ENCODE results near the gene ABCC10.
A peak's percentile ranks its signal among the peaks of the same experiment; 100 is the strongest.

ABCC10 gene

DNA sequence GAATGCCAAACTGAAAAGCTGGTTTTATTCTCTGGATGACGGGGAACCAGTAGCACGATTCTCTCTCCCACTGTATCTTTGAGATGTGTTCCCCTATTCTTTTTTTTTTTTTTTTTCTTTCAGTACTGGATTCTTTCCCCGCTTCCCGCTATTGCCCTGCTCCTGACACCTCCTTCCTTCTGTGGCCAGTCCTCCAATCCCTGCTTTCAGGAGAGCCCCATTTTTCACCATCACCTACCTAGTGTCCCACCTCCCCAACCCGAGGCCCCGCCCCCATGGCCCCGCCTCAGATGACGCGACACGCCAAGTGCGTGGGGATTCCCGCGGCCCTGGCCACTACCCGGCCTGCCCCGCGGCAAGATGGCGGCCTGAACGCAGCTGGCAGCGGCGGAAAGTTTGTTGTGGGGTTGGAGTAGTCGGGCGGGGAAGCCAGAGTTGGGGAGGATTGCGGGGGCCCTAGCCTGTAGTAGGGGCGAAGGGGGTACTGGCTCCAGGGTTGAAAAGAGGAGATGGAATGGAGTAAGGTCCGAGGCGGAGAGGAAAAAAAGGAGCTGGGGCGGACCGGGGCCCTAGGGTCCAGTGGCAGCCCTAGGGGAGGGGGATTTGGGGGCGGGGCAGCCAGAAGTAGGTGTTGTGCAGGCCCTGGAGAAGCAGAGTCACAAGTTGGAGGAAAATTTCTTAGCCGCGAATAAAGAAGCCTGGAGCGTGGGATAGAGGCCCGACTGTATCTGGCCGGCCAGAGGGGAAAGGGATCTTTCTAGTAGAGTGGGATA, 50.1 kb downstream of the ABCC10 start, which contains the start of gene TJAP1:
TSS of gene TJAP1 (plus strand) at position 336 of the 773 bp plus-strand sequence. CDS start 21,432 bp downstream, outside the sequence.
- TF ChIP-seq, protein P1, sequence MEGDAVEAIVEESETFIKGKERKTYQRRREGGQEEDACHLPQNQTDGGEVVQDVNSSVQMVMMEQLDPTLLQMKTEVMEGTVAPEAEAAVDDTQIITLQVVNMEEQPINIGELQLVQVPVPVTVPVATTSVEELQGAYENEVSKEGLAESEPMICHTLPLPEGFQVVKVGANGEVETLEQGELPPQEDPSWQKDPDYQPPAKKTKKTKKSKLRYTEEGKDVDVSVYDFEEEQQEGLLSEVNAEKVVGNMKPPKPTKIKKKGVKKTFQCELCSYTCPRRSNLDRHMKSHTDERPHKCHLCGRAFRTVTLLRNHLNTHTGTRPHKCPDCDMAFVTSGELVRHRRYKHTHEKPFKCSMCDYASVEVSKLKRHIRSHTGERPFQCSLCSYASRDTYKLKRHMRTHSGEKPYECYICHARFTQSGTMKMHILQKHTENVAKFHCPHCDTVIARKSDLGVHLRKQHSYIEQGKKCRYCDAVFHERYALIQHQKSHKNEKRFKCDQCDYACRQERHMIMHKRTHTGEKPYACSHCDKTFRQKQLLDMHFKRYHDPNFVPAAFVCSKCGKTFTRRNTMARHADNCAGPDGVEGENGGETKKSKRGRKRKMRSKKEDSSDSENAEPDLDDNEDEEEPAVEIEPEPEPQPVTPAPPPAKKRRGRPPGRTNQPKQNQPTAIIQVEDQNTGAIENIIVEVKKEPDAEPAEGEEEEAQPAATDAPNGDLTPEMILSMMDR (conservative IDR thresholded peaks at IDR 0.05; ENCODE audit: low read depth): no peak
- peak within 1 kb of the TSS; percentile 79 for H3K27ac ChIP-seq
- CTCF ChIA-PET: no interaction called here
- peak; percentile 91 for DNase-seq (ENCODE audit: low spot score)
- POLR2A ChIA-PET (ENCODE audit: low non-redundant PET): interaction anchor here (0.6 to 1.0 kb wide), 4 partner anchors 11 to 195 kb away, joined by 3 to 8 read pairs (median 5); no protein-coding TSS in a partner anchor

- DNase-seq (ENCODE audit: low spot score): no peak
- POLR2A ChIA-PET (ENCODE audit: low non-redundant PET): interaction anchor here (0.7 to 1.0 kb wide), 2 partner anchors 17 to 29 kb away, joined by 3 to 4 read pairs; no protein-coding TSS in a partner anchor
- CTCF ChIA-PET: no interaction called here
- TF ChIP-seq, protein P1 (conservative IDR thresholded peaks at IDR 0.05; ENCODE audit: low read depth): no peak
- H3K27ac ChIP-seq: peak overlapping the region; percentile 79
Measured at GRCh38 chr6:43478008-43478372, 50.6 kb downstream of the ABCC10 start.

GRCh38 chr6:43481075-43481474, 53.7 kb downstream of the ABCC10 start:
- DNase-seq (ENCODE audit: low spot score): peak; percentile 78
- H3K27ac ChIP-seq: no peak overlapping the region

GRCh38 chr6:43481591-43482236, 54.4 kb downstream of the ABCC10 start:
- POLR2A ChIA-PET (ENCODE audit: low non-redundant PET): no interaction called here
- H3K27ac ChIP-seq: peak overlapping the region; percentile 64
- CTCF ChIA-PET: interaction anchor here (0.6 kb wide), 1 partner anchor 9 kb away, joined by 3 read pairs; no protein-coding TSS in a partner anchor
- DNase-seq (ENCODE audit: low spot score): peak; percentile 87
- TF ChIP-seq, protein P1 (conservative IDR thresholded peaks at IDR 0.05; ENCODE audit: low read depth): no peak

More at GRCh38 chr6:43481075-43481474, 53.7 kb downstream of the ABCC10 start:
- TF ChIP-seq, protein P1 (conservative IDR thresholded peaks at IDR 0.05; ENCODE audit: low read depth): no peak
- POLR2A ChIA-PET (ENCODE audit: low non-redundant PET): no interaction called here
- CTCF ChIA-PET: interaction anchor here (0.6 kb wide), 1 partner anchor 10 kb away, joined by 3 read pairs; no protein-coding TSS in a partner anchor

DNA sequence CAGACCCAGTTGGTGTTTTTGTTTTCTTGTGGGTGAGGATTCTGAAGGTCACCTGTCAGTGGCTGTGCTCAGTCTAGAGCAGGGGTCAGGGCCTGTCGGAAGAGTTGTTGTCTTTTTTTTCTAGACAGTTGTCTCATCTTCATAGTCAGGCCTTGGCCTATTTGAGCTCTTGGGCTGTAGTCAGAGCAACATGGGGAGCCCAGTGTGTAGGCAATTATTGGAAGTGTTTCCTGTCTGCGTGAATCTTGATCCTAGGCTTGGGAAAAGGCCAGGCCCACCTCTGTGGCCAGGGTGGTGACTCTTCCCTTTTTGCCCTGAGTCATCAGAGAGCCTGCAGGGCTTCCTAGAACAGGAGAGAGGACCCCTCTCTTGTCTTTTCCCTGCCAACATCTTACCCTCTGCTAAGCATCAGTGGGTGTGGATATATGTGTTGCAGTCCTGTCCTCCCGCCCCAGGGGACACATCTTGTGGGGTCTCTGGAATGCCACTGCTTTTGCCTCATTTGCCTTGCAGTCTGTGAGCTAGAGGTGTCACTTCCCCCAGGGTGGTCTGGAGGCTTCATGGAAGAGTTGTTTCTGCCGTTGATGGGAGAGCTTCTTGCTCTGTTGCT, 61.4 kb downstream of the ABCC10 start:
- CTCF ChIA-PET: interaction anchor here (1.4 kb wide), 1 partner anchor 33 kb away, joined by 5 read pairs; the partner anchor contains the start of gene DLK2

More for the DNA sequence above, 61.4 kb downstream of the ABCC10 start:
- POLR2A ChIA-PET (ENCODE audit: low non-redundant PET): interaction anchor here (0.6 kb wide), 1 partner anchor 12 kb away, joined by 8 read pairs; the partner anchor contains the start of gene TJAP1
- no peak for DNase-seq (ENCODE audit: low spot score)
- no peak overlapping the region; the same call in 1 of the 2 replicates for H3K27ac ChIP-seq
- TF ChIP-seq, protein P1 (conservative IDR thresholded peaks at IDR 0.05; ENCODE audit: low read depth): no peak
